Osteoblast (primary cell): Measurements from ENCODE around the gene ADAM21. TPM values are rescaled to one million over a fixed set of nuclear protein-coding genes. Genes with fewer than 3 reads are reported as not detected.

ENCODE experiments used
- DNase-seq: peaks from one replicate; pipeline ENCODE4 v3.0.0; 2011; ENCODE audit warnings: low spot score, mixed read lengths; ENCODE audit not compliant: insufficient read length; ENCODE audit errors: missing footprints
- H2AFZ ChIP-seq: 2 replicates; pipeline ENCODE4 v1.6.0; 2011; ENCODE audit warnings: mild to moderate bottlenecking, low read length
- H3K27ac ChIP-seq: 2 replicates; pipeline ENCODE4 v1.5.1; 2011; ENCODE audit warnings: mild to moderate bottlenecking, low read depth, low read length, moderate library complexity
- H3K27me3 ChIP-seq: 2 replicates; pipeline ENCODE4 v1.6.0; 2012; ENCODE audit warnings: mild to moderate bottlenecking, control low read depth, inconsistent platforms, low read length, moderate library complexity; ENCODE audit not compliant: insufficient read depth
- H3K36me3 ChIP-seq: 2 replicates; pipeline ENCODE4 v1.5.1; 2011; ENCODE audit warnings: mild to moderate bottlenecking, low read length, control low read depth, moderate library complexity; ENCODE audit not compliant: insufficient read depth
- H3K4me1 ChIP-seq: 2 replicates; pipeline ENCODE4 v1.5.1; 2011; ENCODE audit warnings: mild to moderate bottlenecking, low read length, control low read depth, moderate library complexity; ENCODE audit not compliant: insufficient read depth
- H3K4me2 ChIP-seq: 2 replicates; pipeline ENCODE4 v1.6.0; 2011; ENCODE audit warnings: mild to moderate bottlenecking, low read length; ENCODE audit not compliant: insufficient read depth
- H3K4me3 ChIP-seq: fragments of 200-600 bp; sonication (generic); 3 replicates; pipeline ENCODE4 v1.5.1; 2012; ENCODE audit warnings: mild to moderate bottlenecking, low read length, inconsistent platforms; ENCODE audit not compliant: insufficient read depth
- H3K79me2 ChIP-seq: 2 replicates; pipeline ENCODE4 v1.6.0; 2012; ENCODE audit warnings: mild to moderate bottlenecking, low read length, control low read depth, inconsistent platforms; ENCODE audit not compliant: insufficient read depth
- H3K9me3 ChIP-seq: 2 replicates; pipeline ENCODE4 v1.5.1; 2011; ENCODE audit warnings: low read depth, low read length, control low read depth
- H4K20me1 ChIP-seq: 2 replicates; pipeline ENCODE4 v1.6.0; 2012; ENCODE audit warnings: mild to moderate bottlenecking, low read length, control low read depth; ENCODE audit not compliant: insufficient read depth
- CTCF ChIP-seq: IDR thresholded peaks from 2 replicates; pipeline ENCODE4 v1.5.1; 2011; ENCODE audit warnings: mild to moderate bottlenecking, low read depth, low read length, moderate library complexity; ENCODE audit errors: extremely low read depth
- small RNA-seq: library from RNA; depleted of rRNA; stranded (forward); fragments of <200 nt; gene quantifications from one replicate; pipeline ENCODE3, GENCODE V24; 2012
- total RNA-seq: library from RNA; depleted of rRNA; stranded (reverse); fragments of >200 nt; gene quantifications from 2 replicates; pipeline ENCODE4 v1.2.3, GENCODE V29; 2012

The ADAM21 gene
- total RNA-seq, 1 donor: under 0.01 TPM

- Histone ChIP-seq H2AFZ (no peak overlapping the region), H3K4me1 (no peaks in the 10 kb centered on the region), H3K4me3 (no peak overlapping the region), H3K27ac (no peak overlapping the region), H3K9me3 (no peaks in the 10 kb centered on the region), H3K4me2 (no peak overlapping the region), H3K79me2 (no peaks in the 10 kb centered on the region), H3K27me3 (no peaks in the 10 kb centered on the region), H3K36me3 (no peaks in the 10 kb centered on the region), H4K20me1 (no peaks in the 10 kb centered on the region)
- no peak for DNase-seq
- TF ChIP-seq CTCF: no peak
These were observed 37.7 kb downstream of the ADAM21 start for GRCh38 chr14:70489579-70490200.

GRCh38 chr14:70498191-70498590 is 46.2 kb downstream of the ADAM21 start:
- Histone ChIP-seq H3K9me3 (no peaks in the 10 kb centered on the region), H2AFZ (no peak overlapping the region), H3K27me3 (no peaks in the 10 kb centered on the region), H3K27ac (no peak overlapping the region), H3K36me3 (no peaks in the 10 kb centered on the region), H3K4me2 (no peak overlapping the region), H3K4me3 (no peak overlapping the region), H3K79me2 (no peaks in the 10 kb centered on the region), H4K20me1 (no peaks in the 10 kb centered on the region), H3K4me1 (no peaks in the 10 kb centered on the region)
- no peak for DNase-seq
- TF ChIP-seq CTCF: no peak

Small RNAs within 50 kb of the gene (small RNA-seq; reads per million reads assigned to genes)
- not detected for gene RNU6-659P

Other genes with a start within 250 kb of the ADAM21 start
- 23.5 and 24.8 TPM in 2 replicates for gene COX16, start 92.5 kb upstream of the ADAM21 start, total RNA-seq
- 21.0 and 21.8 TPM in 2 replicates for gene SYNJ2BP, start 35.1 kb upstream of the ADAM21 start, total RNA-seq
- gene ADAM20, start 82.8 kb downstream of the ADAM21 start, total RNA-seq: 1.5 and 1.8 TPM in 2 replicates
- 32.2 and 40.1 TPM in 2 replicates for gene MED6, start 148.5 kb downstream of the ADAM21 start, total RNA-seq
- gene TTC9, start 189.7 kb downstream of the ADAM21 start, total RNA-seq: 0.29 and 0.36 TPM in 2 replicates